ENCODE measurements around the gene POTEH.
"Not testable (repeated sequence)": the region's sequence is repeated elsewhere in the genome, so short reads cannot be mapped to it uniquely, and the experiment has no call there.

The POTEH gene

DNA sequence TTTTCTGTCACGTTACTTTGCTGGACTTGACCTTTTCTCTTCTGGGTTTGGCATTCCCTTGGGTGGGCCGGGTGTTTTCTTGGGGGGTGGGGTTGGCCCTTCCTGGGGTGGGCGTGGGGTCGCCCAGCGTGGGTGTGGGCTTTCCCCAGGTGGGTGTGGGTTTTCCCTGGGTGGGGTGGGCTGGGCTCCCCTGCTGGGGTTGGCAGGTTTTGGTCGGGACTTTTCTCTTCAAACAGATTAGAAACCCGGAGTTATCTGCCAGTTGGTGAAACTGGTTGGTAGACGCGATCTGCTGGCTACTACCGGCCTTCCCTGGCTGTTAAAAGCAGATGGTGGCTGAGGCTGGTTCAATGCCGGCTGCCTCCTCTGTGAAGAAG, at the start of gene POTEH:
Gene POTEH, plus strand, starts transcription at position 278 of the 377 bp plus-strand sequence. Its CDS starts 52 bp downstream, at position 330.
- H3K4me3 ChIP-seq (replicated peaks; ENCODE audit: low read depth, low read length); DNase-seq (ENCODE audit: extremely low read depth, low read depth): not testable (repeated sequence)

DNA sequence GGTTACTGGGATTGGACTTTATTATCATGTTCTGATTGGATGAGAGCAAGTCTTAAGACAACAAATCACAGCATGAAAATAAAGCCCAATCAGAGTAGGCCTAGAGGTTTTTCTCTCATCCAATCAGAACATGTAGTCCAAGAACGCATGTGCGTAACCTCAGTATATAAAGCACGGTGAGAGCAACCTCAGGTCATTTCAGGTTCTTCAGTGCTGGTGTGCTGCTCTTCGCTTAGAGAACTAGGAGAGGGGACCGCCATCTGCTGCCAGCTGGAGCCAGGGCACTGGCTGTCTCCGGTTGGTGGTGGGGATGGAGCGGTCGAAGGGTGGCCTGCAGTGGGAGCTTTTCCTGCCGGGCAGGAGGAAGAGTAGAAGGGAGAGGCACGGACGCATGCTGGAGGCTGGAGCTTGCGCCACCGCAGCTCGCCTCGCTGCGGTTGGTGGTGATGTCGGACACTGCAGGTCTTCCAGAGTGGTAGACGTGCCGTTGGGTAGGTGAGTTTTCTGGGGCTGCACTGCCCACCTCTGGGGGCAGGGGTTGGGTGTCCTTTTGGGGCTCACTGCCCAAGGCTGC, 47.5 kb upstream of the POTEH start:
- H3K4me3 ChIP-seq (replicated peaks; ENCODE audit: low read depth, low read length); DNase-seq (ENCODE audit: extremely low read depth, low read depth): not testable (repeated sequence)

DNA sequence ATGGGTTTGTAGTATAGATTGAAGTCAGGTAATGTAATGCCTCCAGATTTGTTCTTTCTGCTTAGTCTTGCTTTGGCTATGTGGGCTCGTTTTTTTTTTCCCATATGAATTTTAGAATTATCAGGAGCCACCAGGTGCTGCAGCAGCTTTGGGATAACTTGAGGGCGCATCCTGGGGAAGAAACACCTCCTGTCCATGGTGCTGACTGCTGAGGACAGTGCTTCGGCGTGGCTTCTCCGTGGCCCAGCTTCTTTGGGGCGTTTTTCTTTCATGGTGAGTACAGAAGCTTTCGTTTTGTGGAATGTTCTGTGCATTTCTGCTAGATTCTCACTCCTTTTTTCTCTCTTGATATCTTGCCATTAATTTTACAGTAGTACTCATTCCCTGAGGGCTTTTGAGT, 37.9 kb upstream of the POTEH start:
- DNase-seq (ENCODE audit: extremely low read depth, low read depth); H3K4me3 ChIP-seq (replicated peaks; ENCODE audit: low read depth, low read length): not testable (repeated sequence)

DNA sequence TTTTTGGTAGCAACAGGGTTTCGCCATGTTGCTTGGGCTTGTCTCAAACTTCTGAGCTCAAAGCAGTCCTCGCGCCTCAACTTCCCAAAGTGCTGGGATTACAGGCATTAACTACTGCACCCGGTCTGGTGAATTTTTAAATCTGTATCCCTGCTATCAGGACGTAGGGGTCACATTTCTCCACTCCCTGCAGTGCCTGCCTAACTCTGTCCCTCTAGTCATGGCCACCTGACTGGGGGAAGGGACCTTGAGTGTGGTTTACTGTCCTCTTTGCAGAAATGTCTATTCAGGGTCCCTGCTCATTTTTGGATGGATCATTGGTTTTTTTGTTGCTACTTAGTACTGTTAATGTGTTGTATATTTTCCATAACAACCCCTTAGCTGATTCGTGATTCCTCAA, 37.1 kb upstream of the POTEH start:
- not testable (repeated sequence) for H3K4me3 ChIP-seq (replicated peaks; ENCODE audit: low read depth, low read length); DNase-seq (ENCODE audit: extremely low read depth, low read depth)

DNA sequence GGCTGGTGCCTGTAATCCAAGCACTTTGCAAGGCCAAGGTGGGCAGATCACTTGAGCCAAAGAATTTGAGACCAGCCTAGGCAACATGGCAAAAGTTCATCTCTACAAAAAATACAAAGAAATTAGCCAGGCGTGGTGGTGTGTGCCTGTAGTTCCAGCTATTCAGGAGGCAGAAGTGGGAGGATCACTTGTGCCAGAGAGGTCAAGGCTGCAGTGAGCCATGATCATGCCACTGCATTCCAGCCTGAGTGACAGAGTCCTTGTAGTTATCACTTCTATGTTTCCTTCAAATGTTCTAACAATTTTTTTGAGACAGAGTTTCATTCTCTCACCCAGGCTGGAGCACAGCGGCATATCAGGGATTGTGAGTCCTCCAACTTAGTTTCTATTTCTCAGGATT, 36.6 kb upstream of the POTEH start:
- DNase-seq (ENCODE audit: extremely low read depth, low read depth); H3K4me3 ChIP-seq (replicated peaks; ENCODE audit: low read depth, low read length): not testable (repeated sequence)

DNA sequence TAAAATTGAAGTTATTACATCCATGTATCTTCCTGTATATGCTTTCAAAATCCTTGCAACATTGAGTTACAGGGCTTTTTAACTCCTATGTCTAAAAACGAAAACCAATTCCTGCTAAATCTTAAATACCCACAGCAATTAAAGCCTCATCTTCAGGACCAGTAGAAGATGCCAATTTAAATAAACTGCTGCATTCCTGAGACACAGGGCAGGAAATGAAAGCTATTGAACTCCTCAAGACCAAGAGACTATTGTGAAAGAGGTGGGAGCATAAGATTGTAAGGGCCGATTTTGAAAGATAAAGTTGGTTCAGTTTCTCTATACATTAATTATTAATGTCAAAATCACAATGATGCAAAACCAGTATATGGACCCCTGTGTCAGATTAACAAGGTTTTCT, 28.7 kb upstream of the POTEH start:
- H3K4me3 ChIP-seq (replicated peaks; ENCODE audit: low read depth, low read length); DNase-seq (ENCODE audit: extremely low read depth, low read depth): not testable (repeated sequence)

DNA sequence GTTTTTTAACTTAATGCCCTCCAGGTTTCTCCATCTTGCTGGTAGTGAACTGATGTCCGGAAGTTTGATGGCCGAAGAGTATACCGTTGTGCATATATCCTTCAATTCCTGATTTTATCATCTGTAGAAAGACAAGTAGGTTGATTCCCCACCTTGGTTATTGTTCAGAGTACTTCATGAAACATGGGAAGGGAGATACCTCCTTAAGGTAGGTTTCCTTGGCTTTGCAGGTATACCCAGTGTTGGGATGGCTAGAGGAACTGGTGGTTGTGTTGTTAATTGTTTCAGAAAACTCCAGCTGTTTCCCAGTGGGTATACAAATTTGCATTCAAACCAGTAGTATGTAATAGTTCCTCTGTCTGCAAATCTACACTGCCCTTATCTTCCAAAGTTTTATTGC, 25.1 kb upstream of the POTEH start:
- H3K4me3 ChIP-seq (replicated peaks; ENCODE audit: low read depth, low read length); DNase-seq (ENCODE audit: extremely low read depth, low read depth): not testable (repeated sequence)

DNA sequence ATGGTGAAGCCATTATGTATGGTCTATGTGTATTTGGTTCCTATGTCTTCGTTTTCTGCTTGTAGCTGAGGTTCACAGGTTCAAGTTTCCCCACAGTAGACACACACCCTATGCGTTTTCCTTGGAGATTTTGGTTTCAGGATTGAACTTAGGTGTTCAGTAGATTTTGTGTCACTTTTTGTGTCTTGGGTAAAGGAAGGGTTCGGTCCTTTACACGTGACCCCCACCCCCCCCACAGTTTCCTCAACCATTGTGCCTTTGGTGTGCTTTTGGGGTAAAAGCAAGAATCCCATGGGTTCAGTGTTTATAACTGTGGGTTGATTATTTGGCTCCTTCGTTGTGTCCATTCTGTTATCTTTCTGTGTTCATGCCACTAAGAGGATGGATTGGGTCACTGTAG, 24.3 kb upstream of the POTEH start:
- H3K4me3 ChIP-seq (replicated peaks; ENCODE audit: low read depth, low read length); DNase-seq (ENCODE audit: extremely low read depth, low read depth): not testable (repeated sequence)

DNA sequence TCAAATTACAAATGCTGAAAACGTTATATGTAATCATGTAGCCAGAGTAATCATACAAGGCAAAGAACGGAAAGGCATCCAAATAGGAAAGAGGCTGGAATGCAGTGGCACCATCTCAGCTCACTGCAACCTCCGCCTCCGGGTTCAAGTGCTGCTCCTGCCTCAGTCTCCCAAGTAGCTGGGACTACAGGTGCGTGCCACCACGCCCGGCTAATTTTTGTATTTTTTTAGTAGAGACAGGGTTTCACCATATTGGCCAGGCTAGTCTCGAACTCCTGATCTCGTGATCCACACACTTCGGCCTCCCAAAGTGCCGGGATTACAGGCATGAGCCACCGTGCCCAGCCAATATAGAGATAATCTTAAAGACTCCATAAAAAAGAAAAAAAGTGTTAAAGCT, 20.4 kb upstream of the POTEH start:
- not testable (repeated sequence) for DNase-seq (ENCODE audit: extremely low read depth, low read depth)

DNA sequence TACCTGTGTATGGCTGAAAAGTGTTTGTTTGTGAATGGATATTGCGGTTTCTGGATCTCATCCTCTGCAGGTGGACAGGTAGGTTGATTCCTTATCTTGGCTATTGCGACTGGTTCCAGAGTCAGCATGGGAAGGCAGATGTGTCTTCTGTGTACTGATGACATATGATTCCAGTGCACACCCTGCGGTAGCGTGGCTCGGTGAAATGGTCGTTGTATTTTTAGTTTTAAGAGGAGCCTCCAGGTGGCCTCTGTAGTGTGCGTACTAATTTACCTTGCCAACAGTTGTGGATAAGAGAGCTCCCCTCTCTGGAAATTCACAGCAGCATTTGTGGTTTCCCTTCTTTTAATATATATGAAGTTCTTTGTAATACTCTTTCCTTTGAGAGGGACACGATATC, 10.1 kb upstream of the POTEH start:
- not testable (repeated sequence) for H3K4me3 ChIP-seq (replicated peaks; ENCODE audit: low read depth, low read length); DNase-seq (ENCODE audit: extremely low read depth, low read depth)

More for the DNA sequence above, 20.4 kb upstream of the POTEH start:
- H3K4me3 ChIP-seq (replicated peaks; ENCODE audit: low read depth, low read length) = not testable (repeated sequence)

DNA sequence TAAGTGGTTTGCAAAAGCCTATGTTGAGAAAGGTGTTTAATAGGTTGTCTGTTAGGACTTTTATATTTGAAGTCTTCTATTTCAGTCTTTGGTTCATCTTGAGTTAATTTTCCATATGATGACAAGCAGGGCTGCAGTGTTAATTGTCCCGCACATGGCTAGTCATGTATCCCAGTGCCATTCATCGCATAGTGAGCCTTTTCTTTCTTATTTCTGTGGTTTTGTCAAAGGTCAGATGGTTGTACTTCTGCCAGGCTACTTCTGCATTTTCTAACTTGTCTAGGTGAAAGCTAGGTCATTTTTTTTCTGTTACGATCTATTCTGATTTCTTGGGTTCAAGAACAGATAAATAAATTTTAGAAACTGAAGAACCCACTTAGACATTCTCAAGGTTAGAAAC, 5.7 kb upstream of the POTEH start:
- H3K4me3 ChIP-seq (replicated peaks; ENCODE audit: low read depth, low read length); DNase-seq (ENCODE audit: extremely low read depth, low read depth): not testable (repeated sequence)

DNA sequence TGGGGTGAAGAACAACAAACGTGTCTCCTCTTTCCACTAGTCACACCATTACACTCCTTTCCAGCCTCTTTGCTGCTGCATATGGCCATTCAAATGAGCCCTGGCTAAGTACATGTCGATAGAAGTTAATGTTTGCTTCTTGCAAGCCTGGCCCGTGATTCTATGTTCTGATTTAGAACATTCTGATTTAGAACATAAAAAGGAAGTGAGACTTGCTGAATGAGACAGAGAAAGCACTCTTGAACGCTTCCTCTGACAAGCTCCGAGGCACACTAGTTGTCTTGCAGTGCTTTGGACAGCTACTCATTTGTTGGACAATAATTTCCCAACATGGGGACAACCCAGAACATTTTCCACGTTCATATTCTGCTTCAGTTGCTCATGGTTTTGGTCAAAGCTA, 5.1 kb upstream of the POTEH start:
- H3K4me3 ChIP-seq (replicated peaks; ENCODE audit: low read depth, low read length); DNase-seq (ENCODE audit: extremely low read depth, low read depth): not testable (repeated sequence)

DNA sequence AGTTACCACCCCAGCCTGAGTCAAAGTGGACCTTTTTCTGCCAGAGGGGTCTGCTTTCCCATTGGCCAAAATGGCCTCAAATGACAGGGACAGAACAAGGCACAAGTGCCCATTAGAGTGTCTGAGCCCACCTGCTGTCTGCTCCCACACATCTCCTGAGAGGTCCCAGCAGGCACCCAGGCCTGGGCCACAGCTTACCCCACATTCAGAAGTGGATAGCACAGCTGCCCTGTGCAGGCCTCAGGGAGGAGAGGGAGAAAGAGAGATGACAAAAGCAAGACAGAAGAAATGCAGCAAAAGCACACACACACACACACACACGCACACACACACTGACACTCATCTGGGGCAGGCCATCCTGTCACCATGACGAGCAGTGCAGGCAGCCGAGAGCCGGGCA, 4.2 kb upstream of the POTEH start:
- H3K4me3 ChIP-seq (replicated peaks; ENCODE audit: low read depth, low read length); DNase-seq (ENCODE audit: extremely low read depth, low read depth): not testable (repeated sequence)

DNA sequence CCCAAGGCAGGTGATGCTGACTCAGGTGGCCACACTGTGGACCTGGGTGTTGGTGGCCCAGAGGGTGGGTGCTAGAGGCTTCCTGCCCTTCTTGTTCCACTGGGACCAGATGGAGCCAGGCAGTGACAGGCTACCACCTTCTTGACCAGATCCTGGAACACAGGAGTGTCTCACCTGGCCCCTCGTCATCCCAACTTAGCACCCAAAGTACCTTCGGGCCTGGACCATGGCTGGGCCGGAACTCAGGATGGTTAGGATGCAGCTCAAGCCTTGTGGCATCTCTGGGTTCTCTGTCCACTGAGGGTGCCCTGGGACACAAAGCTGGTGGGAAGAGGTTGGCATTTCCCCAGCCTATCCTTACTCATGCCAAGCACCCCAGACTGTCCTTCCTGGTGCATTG, 2.7 kb upstream of the POTEH start:
- H3K4me3 ChIP-seq (replicated peaks; ENCODE audit: low read depth, low read length); DNase-seq (ENCODE audit: extremely low read depth, low read depth): not testable (repeated sequence)

DNA sequence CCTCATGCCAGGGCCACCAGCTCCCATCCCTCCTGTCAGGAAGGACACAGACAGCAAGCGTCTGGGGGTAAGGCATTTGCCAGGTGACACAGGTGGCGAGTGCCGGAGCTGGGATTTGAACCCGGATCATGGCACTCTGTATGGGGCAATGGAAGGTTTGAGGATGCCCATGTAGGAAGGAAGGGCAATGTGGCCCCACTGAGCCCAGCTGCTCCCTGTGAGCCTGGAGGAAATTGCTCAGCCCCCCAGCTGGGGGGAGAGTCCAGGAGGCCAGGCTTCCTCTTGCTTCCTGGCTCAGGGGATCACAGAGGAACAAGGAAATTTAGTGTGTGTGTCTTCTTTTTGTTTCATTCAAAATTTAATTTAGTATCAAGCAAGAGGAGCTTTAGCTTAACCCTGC, 2.1 kb upstream of the POTEH start:
- DNase-seq (ENCODE audit: extremely low read depth, low read depth); H3K4me3 ChIP-seq (replicated peaks; ENCODE audit: low read depth, low read length): not testable (repeated sequence)

DNA sequence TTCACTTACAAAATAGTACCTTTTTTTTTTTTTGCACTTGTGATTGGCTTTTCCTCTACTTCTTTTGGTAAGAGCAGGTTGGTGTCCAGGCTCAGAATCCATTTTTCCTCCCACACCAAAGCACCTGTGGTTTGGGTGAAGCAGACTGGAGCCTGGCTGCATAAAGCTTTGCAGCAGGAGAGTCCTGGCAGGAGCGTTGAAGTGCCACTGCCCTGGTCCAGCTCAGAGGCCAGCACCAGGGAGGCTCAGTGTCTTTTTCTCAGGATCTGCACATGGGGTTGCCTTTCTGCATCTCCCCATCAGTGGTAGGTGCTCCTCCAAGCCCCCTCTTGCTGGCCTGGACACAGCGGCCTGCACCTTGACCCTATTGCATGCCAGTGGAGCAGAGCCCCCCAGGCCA, 1.7 kb upstream of the POTEH start:
- H3K4me3 ChIP-seq (replicated peaks; ENCODE audit: low read depth, low read length); DNase-seq (ENCODE audit: extremely low read depth, low read depth): not testable (repeated sequence)

DNA sequence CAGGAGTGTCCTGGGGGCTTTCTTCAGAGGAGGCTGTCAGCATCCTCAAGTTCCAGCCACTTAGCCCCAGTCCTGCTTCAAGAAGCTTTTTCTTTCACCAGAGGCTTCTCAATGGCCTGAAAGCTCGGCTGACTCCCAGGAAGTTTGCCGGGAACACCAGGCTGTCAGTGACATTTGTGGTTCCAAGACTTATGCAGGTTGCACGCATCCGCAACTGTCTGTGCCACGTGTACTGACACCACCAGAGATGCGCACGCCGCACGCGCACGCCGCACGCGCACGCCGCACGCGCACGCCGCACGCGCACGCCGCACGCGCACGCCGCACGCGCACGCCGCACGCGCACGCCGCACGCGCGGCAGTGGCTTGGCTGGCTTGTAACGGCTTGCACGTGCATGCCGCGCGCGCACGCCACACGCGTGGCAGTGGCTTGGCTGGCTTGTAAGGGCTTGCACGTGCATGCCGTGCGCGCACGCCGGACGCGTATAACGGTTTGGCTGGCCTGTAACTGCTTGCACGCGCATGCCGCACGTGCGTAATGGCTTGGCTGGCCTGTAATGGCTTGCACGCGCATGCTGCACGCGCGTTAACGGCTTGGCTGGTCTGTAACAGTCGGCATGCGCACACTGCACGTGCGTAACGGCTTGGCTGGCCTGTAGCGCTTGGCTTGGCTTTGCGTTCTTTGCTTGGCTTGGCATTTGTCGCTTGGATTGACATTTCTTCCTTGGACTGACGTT, 646 bp upstream of the POTEH start:
- not testable (repeated sequence) for H3K4me3 ChIP-seq (replicated peaks; ENCODE audit: low read depth, low read length); DNase-seq (ENCODE audit: extremely low read depth, low read depth)

DNA sequence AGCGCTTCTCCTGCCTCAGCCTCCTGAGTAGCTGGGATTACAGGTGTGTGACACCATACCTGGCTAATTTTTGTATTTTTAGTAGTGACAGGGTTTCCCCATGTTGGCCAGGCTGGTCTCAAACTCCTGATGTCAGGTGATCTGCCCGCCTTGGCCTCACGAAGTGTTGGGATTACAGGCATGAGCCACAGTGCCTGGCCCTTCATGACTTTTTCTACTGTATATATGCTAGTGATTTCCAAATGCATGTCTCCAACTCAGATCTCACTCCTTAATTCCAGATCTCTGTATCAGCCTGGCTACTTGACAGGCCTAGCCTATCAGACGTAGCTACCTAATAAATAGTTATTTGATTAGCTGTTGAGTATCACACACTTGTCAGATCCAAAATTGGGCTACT, 23.8 kb downstream of the POTEH start:
- H3K4me3 ChIP-seq (replicated peaks; ENCODE audit: low read depth, low read length); DNase-seq (ENCODE audit: extremely low read depth, low read depth): not testable (repeated sequence)

DNA sequence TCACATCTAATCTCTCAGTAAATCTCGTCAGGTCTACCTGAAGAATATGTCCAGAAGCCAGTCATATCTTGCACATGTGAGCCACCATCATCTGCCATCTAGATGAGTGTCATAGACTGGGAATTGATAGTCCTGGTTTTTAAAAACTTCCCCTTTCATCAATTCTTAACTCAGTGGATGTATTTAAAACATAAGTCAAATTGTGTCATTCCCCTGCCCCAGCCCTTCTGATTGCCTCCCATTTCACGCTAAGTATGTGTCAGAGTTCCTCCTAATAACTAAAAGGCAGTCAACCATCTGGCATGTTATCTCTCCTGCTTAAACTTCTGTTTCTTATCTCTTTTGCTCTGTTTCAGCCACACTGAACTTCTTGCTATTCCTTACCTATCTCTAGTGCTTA, 24.3 kb downstream of the POTEH start:
- not testable (repeated sequence) for H3K4me3 ChIP-seq (replicated peaks; ENCODE audit: low read depth, low read length); DNase-seq (ENCODE audit: extremely low read depth, low read depth)

DNA sequence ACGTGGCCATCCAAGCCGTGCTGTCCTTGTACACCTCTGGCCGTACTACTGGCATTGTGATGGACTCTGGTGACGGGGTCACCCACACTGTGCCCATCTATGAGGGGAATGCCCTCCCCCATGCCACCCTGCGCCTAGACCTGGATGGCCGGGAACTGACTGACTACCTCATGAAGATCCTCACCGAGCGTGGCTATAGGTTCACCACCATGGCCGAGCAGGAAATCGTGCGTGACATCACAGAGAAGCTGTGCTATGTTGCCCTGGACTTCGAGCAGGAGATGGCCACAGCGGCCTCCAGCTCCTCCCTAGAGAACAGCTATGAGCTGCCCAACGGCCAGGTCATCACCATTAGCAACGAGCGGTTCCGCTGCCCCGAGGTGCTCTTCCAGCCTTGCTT, 32.1 kb downstream of the POTEH start:
- not testable (repeated sequence) for DNase-seq (ENCODE audit: extremely low read depth, low read depth); H3K4me3 ChIP-seq (replicated peaks; ENCODE audit: low read depth, low read length)

Measured in HFF-Myc (cell line).